A549 treated with CORT108297 at 1 μM for 4 hours (cell line): ENCODE measurements around the gene SLC44A5. TPM values are rescaled to one million over a fixed set of nuclear protein-coding genes. Genes with fewer than 3 reads are reported as not detected.

Experiments used
- total RNA-seq: library from RNA; stranded (reverse); fragments of 200-300 nt; extraction: Qiagen RNA extraction; gene quantifications from 5 replicates; pipeline ENCODE4 v1.2.3, GENCODE V29; 2022

The SLC44A5 gene
- 0.02 to 0.17 TPM (median 0.06 TPM) in 5 replicates for total RNA-seq

DNA sequence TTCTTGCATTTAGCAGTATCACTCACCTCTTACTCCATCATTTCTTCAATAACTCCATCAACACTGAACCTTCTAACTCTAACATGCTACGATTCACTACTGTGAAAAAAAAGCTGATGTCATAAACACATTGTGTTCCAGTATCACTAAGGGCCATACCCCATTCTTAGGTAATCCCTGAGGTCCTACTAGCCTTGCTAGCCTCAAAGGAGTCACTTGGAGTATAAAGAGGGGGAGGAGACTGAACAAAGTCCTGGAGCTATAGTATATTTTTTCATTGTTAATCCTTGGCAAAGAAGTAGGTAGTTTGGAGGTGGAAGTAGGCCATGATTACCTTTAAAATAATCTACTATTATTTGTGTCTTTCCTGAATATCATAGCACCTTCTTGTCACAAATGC lies at the start of gene SLC44A5:
Gene SLC44A5, minus strand, starts transcription at position 101 of the 400 bp plus-strand sequence. CDS start 69,667 bp downstream, outside the sequence.

Other genes starting within 250 kb of the SLC44A5 start
- gene ACADM, start 113.6 kb upstream of the SLC44A5 start, total RNA-seq: 25.6 to 44.8 TPM (median 30.0 TPM) in 5 replicates
- gene RABGGTB, start 175.1 kb upstream of the SLC44A5 start, total RNA-seq: 68.5 to 97.2 TPM (median 71.6 TPM) in 5 replicates
- not detected in 5 replicates for gene MSH4, start 185.8 kb upstream of the SLC44A5 start, total RNA-seq